Testis (tissue), 3 donors: ENCODE data around the gene ZXDC. TPM values are rescaled to one million over a fixed set of nuclear protein-coding genes. Genes with fewer than 3 reads are reported as not detected.

Experiments used
- DNase-seq: peaks from one replicate; pipeline ENCODE4 v3.0.0-alpha.2; 2019
- H3K27ac ChIP-seq, 2 donors: fragments of 200-600 bp; sonication (generic); one replicate each; pipeline ENCODE4 v1.5.1; 2019
- H3K27me3 ChIP-seq: fragments of 200-600 bp; sonication (generic); one replicate; pipeline ENCODE4 v1.5.1; 2019
- H3K36me3 ChIP-seq: fragments of 200-600 bp; sonication (generic); one replicate; pipeline ENCODE4 v1.5.1; 2017; ENCODE audit warnings: low read depth; ENCODE audit errors: missing control alignments
- H3K4me1 ChIP-seq: fragments of 200-600 bp; sonication (generic); one replicate; pipeline ENCODE4 v1.5.1; 2019
- H3K4me3 ChIP-seq, 2 donors: fragments of 200-600 bp; sonication (generic); one replicate each; pipeline ENCODE4 v1.5.1; 2017 to 2019
- H3K9me3 ChIP-seq: fragments of 200-600 bp; sonication (generic); one replicate; pipeline ENCODE4 v1.5.1; 2017
- POLR2A ChIP-seq: fragments of 450-650 bp; IDR thresholded peaks from one replicate; pipeline ENCODE4 v1.6.1; 2017; ENCODE audit warnings: antibody characterized with exemption, mild to moderate bottlenecking, moderate library complexity
- WGBS, 2 donors: methylation state at CpG; one replicate each; pipeline ENCODE4 v1.1.5; 2018; 5-methylcytosine and 5-hydroxymethylcytosine counted together
- intact Hi-C: fragments of 100-400 bp; cut with DNase I; formaldehyde crosslinking; loops from one replicate; pipeline ENCODE4 v1.15.1; 2023; ENCODE audit warnings: low total_unique reads
- polyA plus RNA-seq: library from polyadenylated mRNA; stranded (reverse); fragments of 350-450 nt; fragmentation: Illumina TruSeq; extraction: RNeasy Lipid Tissue Mini Kit (QIAGEN cat#74804); gene quantifications from one replicate; pipeline ENCODE4 v1.2.3, GENCODE V29; 2014; ENCODE audit warnings: low read depth, low replicate concordance; ENCODE audit not compliant: insufficient read depth
- total RNA-seq, 2 donors: library from RNA; depleted of rRNA; stranded (reverse); fragments of >200 nt; gene quantifications; one replicate each; pipeline ENCODE4 v1.2.3, GENCODE V29; 2016
- TF ChIP-seq, protein P1 (sequence below), 3 experiments: fragments of 450-650 bp in 2 of 3; fragments of 200-600 bp in 1 of 3; sonication (generic) in 1 of 3; IDR thresholded peaks; one replicate each; pipeline ENCODE4 v1.5.1; 2016 to 2019; ENCODE audit warnings: antibody characterized with exemption in 3 of 3, mild to moderate bottlenecking in 2 of 3, moderate library complexity in 1 of 3

Gene ZXDC
- total and polyA plus RNA-seq, 3 donors from 2014 or later = 25.6 to 80.3 (median 78.9) TPM

DNA sequence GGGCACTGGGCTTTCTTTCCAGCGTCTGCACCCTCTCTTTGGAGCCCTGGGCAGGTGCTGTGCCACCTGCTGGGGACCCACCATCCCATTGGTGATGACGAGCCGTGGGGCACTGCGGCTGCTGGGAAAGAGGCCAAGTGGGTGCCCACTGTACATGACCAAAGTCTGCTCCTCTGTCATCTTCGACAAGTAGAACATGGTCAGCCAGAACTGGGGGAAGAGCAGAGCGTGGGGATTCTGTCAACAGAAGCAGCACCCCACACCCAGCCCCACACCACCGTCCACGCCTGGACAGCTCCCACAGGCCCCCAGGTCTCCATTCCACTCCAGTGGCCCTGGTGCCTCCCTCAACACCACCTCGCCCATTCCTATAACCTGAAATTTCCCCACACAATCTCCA is 32.2 kb upstream of the ZXDC start:
- 87 to 90% methylated on average over 5 to 9 of the region's 9 CpGs for WGBS, 2 donors
- Histone ChIP-seq H3K27ac (no peak overlapping the region), H3K36me3 (no peaks in the 10 kb centered on the region), H3K4me3 (no peak overlapping the region), H3K27me3 (no peaks in the 10 kb centered on the region), H3K9me3 (no peaks in the 10 kb centered on the region), H3K4me1 (peaks cover 11% of the 10 kb centered on the region)
- DNase-seq = no peak
- no peak for TF ChIP-seq POLR2A
- TF ChIP-seq, protein P1, sequence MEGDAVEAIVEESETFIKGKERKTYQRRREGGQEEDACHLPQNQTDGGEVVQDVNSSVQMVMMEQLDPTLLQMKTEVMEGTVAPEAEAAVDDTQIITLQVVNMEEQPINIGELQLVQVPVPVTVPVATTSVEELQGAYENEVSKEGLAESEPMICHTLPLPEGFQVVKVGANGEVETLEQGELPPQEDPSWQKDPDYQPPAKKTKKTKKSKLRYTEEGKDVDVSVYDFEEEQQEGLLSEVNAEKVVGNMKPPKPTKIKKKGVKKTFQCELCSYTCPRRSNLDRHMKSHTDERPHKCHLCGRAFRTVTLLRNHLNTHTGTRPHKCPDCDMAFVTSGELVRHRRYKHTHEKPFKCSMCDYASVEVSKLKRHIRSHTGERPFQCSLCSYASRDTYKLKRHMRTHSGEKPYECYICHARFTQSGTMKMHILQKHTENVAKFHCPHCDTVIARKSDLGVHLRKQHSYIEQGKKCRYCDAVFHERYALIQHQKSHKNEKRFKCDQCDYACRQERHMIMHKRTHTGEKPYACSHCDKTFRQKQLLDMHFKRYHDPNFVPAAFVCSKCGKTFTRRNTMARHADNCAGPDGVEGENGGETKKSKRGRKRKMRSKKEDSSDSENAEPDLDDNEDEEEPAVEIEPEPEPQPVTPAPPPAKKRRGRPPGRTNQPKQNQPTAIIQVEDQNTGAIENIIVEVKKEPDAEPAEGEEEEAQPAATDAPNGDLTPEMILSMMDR (IDR thresholded peaks at IDR 0.05) = no peak
- intact Hi-C loops = no loop called here

DNA sequence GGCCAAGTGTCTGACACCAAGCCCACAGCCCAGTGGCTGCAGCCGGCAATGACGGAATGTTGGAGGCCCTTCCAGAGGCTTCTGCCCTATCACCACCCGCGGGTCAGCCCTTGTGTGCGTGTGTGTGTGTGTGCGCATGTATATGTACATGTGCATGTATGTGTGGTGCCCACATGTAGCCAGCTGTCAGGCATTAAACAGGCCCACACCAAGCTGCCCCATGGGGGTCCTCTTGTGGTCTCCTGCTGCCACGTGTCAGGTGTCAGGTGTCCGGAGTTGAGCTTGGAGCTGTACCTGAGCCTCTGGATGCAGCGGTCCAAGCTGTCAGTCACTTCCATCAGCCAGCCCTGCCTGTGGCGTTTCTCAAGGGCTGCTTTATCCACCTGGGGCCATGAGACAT is 28.0 kb upstream of the ZXDC start:
- Histone ChIP-seq H3K36me3 (no peaks in the 10 kb centered on the region), H3K27ac (no peak overlapping the region), H3K27me3 (no peaks in the 10 kb centered on the region), H3K9me3 (no peaks in the 10 kb centered on the region), H3K4me3 (no peak overlapping the region), H3K4me1 (no peaks in the 10 kb centered on the region)
- DNase-seq = no peak
- intact Hi-C loops = no loop called here
- 87 to 96% methylated on average over 4 to 5 of the region's 10 CpGs for WGBS, 2 donors
- TF ChIP-seq, protein P1 (IDR thresholded peaks at IDR 0.05) = no peak
- no peak for TF ChIP-seq POLR2A

DNA sequence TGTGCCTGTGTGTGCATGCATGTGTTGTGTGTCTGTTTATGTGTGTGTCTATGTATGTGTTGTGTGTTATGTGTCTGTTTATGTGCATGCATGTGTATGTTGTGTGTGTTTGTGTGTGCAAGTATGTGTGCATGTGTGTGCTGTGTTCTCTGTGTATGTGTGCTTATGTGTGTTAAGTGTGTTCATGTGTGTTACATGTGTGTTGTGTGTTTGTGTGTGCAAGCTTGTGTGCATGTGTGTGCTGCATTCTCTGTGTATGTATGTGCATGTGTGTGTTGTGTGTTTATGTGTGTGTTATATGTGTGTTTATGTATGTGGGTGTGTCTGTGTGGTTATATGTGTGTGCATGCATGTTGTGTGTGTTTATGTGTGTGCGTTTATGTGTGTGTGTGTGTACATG is 27.0 kb upstream of the ZXDC start:
- no peaks in the 10 kb centered on the region for H3K4me1 ChIP-seq
- TF ChIP-seq, protein P1 (IDR thresholded peaks at IDR 0.05) = no peak
- H3K27me3 ChIP-seq = no peaks in the 10 kb centered on the region
- intact Hi-C loops = no loop called here
- no peaks in the 10 kb centered on the region for H3K36me3 ChIP-seq
- no peak overlapping the region for H3K27ac ChIP-seq
- no peaks in the 10 kb centered on the region for H3K9me3 ChIP-seq
- 78 to 83% methylated on average over 1 of the region's 1 CpG for WGBS, 2 donors
- DNase-seq = no peak
- H3K4me3 ChIP-seq = no peak overlapping the region

DNA sequence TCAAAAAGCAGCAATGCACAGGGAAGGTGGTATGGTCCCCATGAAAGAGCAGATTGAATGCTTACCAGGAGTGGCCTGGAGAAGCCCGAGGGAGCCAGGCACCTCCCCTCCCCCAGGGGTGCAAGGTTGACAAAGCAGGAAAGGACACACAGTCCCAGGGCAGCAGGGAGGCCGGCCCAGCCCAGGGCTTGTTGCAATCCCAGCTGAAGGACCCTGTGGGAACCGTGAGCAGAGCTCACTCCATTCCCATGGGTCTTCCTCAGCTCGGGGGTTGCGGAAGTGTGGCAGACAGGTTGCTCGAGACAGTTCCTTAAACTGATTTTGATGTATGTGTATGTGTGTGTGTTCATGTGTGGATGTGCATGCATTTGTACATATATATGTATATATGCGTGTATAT is 26.0 kb upstream of the ZXDC start:
- no peak for TF ChIP-seq POLR2A
- TF ChIP-seq, protein P1 (IDR thresholded peaks at IDR 0.05) = no peak
- no peaks in the 10 kb centered on the region for H3K27me3 ChIP-seq
- H3K9me3 ChIP-seq = no peaks in the 10 kb centered on the region
- intact Hi-C loops = no loop called here
- H3K4me1 ChIP-seq = no peaks in the 10 kb centered on the region
- WGBS, 2 donors = 56 to 61% methylated on average over 5 to 7 of the region's 7 CpGs
- H3K4me3 ChIP-seq = no peak overlapping the region
- H3K27ac ChIP-seq = no peak overlapping the region
- no peak for DNase-seq
- no peaks in the 10 kb centered on the region for H3K36me3 ChIP-seq

DNA sequence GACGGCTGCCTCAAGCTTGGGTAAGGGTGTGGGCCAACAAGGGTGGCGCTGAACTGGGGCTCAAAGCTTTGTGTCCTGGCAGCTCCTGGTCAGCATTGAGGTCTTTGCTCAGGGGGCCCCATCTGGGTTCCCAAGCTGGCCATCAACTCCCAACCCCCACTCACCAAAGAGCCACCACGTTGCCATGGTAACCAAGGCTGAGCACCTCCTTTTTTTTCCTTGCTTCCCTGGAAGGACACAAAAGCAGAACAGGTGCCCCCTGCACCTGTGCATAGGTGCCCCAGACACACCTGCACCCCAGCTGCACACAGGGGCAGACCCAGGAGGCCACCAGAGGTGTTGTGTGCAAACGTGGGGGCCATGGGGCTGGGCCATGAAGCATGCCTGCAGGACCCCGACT is 25.4 kb upstream of the ZXDC start:
- Histone ChIP-seq H3K9me3 (no peaks in the 10 kb centered on the region), H3K27ac (no peak overlapping the region), H3K4me1 (no peaks in the 10 kb centered on the region), H3K4me3 (no peak overlapping the region), H3K36me3 (no peaks in the 10 kb centered on the region), H3K27me3 (no peaks in the 10 kb centered on the region)
- 78 to 83% methylated on average over 3 to 5 of the region's 5 CpGs for WGBS, 2 donors
- intact Hi-C loops = no loop called here
- DNase-seq = no peak
- TF ChIP-seq, protein P1 (IDR thresholded peaks at IDR 0.05) = no peak
- no peak for TF ChIP-seq POLR2A
